Esophagus mucosa (tissue), 1 donor: ENCODE measurements around the gene IRF1. TPM values are rescaled to one million over a fixed set of nuclear protein-coding genes. Genes with fewer than 3 reads are reported as not detected.
"Not testable (repeated sequence)": the region's sequence is repeated elsewhere in the genome, so short reads cannot be mapped to it uniquely, and the experiment has no call there.

Source experiments
- ATAC-seq: fragments of 200-7000 bp; cut with Tn5 transposase; one replicate; pipeline ENCODE4 v1.9.1; 2020
- total RNA-seq: library from RNA; stranded (reverse); gene quantifications from one replicate; pipeline ENCODE4 v1.2.4, GENCODE V29; 2023
- donor health status: DM: yes; HTN: yes; CAD: no.

The IRF1 gene
- total RNA-seq, 1 donor from 2014 or later = 9.1 TPM

DNA sequence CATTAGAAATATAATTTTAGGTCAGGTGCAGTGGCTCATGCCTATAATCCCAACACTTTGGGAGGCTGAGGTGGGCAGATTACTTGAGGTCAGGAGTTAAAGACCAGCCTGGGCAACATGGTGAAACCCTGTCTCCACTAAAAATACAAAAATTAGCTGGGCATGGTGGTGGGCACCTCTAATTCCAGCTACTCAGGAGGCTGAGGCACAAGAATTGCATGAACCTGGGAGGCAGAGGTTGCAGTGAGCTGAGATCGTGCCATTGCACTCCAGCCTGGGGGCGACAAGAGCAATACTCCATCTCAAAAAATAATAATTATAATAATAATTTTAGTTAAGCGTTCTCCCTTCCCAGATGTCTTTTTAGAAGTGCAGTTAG is 52.3 kb downstream of the IRF1 start:
- ATAC-seq = not testable (repeated sequence)

- peak; percentile 48 for ATAC-seq
These were observed 52.8 kb downstream of the IRF1 start for GRCh38 chr5:132437604-132438266.

GRCh38 chr5:132436936-132437335 is 53.6 kb downstream of the IRF1 start:
- ATAC-seq = no peak

DNA sequence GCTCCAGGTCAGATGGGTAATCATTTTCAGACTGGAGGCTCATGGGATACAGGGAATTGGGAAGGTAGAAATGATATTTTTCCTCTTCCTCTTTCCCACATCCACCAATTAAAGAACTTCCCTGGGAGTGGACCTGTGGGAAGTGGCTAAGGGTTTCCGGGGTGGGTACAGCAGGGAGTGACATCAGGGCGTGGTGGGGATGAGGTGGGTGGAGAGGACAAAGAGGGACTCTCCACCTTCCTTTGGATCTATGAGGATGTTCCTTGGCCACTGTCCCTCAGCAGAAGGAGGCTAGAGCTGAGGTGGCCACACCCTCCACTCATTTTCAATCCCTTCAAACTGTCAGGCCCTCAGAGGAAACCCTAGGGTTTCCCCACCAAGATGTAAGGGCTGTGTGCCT is 54.7 kb downstream of the IRF1 start:
- no peak for ATAC-seq

GRCh38 chr5:132435447-132435846 is 55.1 kb downstream of the IRF1 start:
- ATAC-seq = no peak

DNA sequence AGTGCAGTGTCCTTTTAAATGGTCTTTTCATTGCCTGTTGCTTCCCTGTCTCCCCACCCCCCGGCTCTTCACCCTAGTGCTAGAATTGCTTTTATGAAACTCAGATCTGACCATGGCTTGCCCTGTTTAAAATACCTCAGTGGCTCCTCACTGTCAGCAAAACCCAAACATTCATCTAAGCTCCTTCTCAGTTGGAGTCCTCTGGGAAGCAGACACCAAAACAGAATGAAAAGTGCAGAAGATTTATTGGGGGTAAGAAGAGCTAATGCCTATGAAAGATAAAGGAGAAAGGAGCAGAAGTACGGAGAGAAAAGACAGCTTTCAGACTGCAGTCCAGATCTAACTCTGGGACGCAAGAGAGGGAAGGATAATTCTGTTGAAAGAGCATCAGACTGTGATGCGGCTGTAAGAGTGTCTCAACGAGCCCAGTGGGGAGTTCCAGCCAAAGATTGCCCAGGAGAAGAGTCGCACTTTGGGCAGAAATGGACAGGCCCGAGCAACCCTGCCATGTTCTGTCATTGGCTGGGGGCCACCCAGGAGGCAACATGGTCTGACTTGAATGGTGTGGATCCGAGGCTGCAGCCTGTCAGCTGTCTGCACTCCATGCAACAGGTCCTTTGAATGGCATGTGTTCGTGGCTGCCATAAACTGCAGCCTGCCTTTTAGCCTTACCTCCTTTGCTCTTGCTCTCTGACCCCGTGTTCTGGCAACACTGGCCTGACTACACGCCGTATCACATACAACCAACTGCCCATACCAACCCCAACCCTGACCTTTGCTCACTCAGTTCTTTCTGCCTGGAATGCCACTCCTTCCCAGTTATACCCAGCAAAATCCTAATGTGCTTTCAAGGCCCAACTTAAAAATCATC is 55.9 kb downstream of the IRF1 start:
- peak; percentile 64 for ATAC-seq

DNA sequence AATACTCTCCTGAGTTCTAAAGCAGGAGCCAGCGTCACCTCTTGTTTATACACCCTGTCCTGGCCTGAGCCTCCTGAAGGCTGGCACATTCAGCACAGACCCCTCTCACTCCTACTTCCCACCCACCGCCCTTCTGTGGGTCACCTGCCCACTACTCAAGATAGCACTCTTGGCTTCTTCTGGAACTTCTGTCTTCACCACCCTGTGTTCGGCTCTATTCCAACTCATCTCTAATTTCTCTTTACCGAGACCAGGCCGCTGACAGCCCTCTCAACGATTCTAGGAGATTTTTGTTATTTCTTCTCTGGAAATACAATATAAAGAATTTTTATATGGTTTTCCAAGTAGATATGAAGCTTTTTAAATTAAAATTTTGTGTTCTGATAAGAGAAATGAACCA is 57.4 kb downstream of the IRF1 start:
- no peak for ATAC-seq

- ATAC-seq = no peak
These were observed 58.9 kb downstream of the IRF1 start for GRCh38 chr5:132431632-132432031.

Other genes starting within 250 kb of the IRF1 start
- gene PDLIM4, start 233.1 kb downstream of the IRF1 start, total RNA-seq = 26.9 TPM
- 0.28 TPM for gene SLC22A4, start 196.4 kb downstream of the IRF1 start, total RNA-seq
- gene SLC22A5, start 121.1 kb downstream of the IRF1 start, total RNA-seq = 2.7 TPM
- not detected for gene IL5, start 52.7 kb upstream of the IRF1 start, total RNA-seq
- gene RAD50, start 66.2 kb upstream of the IRF1 start, total RNA-seq = 23.1 TPM
- not detected for gene IL13, start 167.4 kb upstream of the IRF1 start, total RNA-seq
- gene IL4, start 183.2 kb upstream of the IRF1 start, total RNA-seq = not detected
- 5.5 TPM for gene KIF3A, start 246.8 kb upstream of the IRF1 start, total RNA-seq